ENCODE data around the gene NINJ2. TPM values are rescaled to one million over a fixed set of nuclear protein-coding genes. Genes with fewer than 3 reads are reported as not detected.

The NINJ2 gene
- total RNA-seq, 4 donors from 2014 or later, result 0.78 to 9.0 (median 5.2) TPM

- Histone ChIP-seq H3K36me3 (no peaks in the 10 kb centered on the region), H3K9me3 (no peaks in the 10 kb centered on the region), H3K4me1 (no peaks in the 10 kb centered on the region), H3K4me3 (peak overlapping the region in 1 of 2 donors; percentile 26), H3K27ac (peak overlapping the region in 1 of 4 donors; percentile 46), H3K27me3 (peaks cover 23% of the 10 kb centered on the region)
- 55 to 70% methylated on average over 5 to 14 of the region's 19 CpGs for WGBS, 2 donors (ENCODE audit: low coverage in 1 of 2)
- TF ChIP-seq POLR2AphosphoS5 (IDR thresholded peaks at IDR 0.05) (no peak), POLR2A (IDR thresholded peaks at IDR 0.05) (peak; percentile 34 to 38)
- ATAC-seq, result peak; percentile 67
Measured at GRCh38 chr12:561908-562593, 101.2 kb downstream of the NINJ2 start.

GRCh38 chr12:561391-561705 lies 101.9 kb downstream of the NINJ2 start:
- TF ChIP-seq POLR2AphosphoS5 (IDR thresholded peaks at IDR 0.05) (no peak), EP300 (IDR thresholded peaks at IDR 0.05) (no peak), POLR2A (IDR thresholded peaks at IDR 0.05) (no peak), CTCF (IDR thresholded peaks at IDR 0.05) (no peak)
- Histone ChIP-seq H3K4me1 (no peaks in the 10 kb centered on the region), H3K27me3 (peaks cover 23% of the 10 kb centered on the region), H3K4me3 (peak overlapping the region in 1 of 2 donors; percentile 26), H3K27ac (peak overlapping the region in 1 of 4 donors; percentile 37), H3K36me3 (no peaks in the 10 kb centered on the region), H3K9me3 (no peaks in the 10 kb centered on the region)
- ATAC-seq, result no peak
- 79 to 90% methylated on average over 2 of the region's 14 CpGs for WGBS, 2 donors (ENCODE audit: low coverage in 1 of 2)

- Histone ChIP-seq H3K27me3 (peaks cover 23% of the 10 kb centered on the region), H3K36me3 (no peaks in the 10 kb centered on the region), H3K27ac (no peak overlapping the region), H3K9me3 (no peaks in the 10 kb centered on the region), H3K4me1 (no peaks in the 10 kb centered on the region), H3K4me3 (no peak overlapping the region)
- WGBS, 2 donors (ENCODE audit: low coverage in 1 of 2), result 71 to 79% methylated on average over 13 to 17 of the region's 19 CpGs
- TF ChIP-seq POLR2A (IDR thresholded peaks at IDR 0.05) (no peak), CTCF (IDR thresholded peaks at IDR 0.05) (no peak), EP300 (IDR thresholded peaks at IDR 0.05) (no peak), POLR2AphosphoS5 (IDR thresholded peaks at IDR 0.05) (no peak)
- ATAC-seq, result no peak
Measured at GRCh38 chr12:560691-561390, 102.4 kb downstream of the NINJ2 start.

GRCh38 chr12:559906-560455 lies 103.3 kb downstream of the NINJ2 start:
- H3K27me3 ChIP-seq, result peaks cover 23% of the 10 kb centered on the region
- H3K27ac ChIP-seq, result no peak overlapping the region
- no peaks in the 10 kb centered on the region for H3K4me1 ChIP-seq
- H3K9me3 ChIP-seq, result no peaks in the 10 kb centered on the region
- TF ChIP-seq CTCF (IDR thresholded peaks at IDR 0.05) (no peak), EP300 (IDR thresholded peaks at IDR 0.05) (no peak), POLR2AphosphoS5 (IDR thresholded peaks at IDR 0.05) (no peak), POLR2A (IDR thresholded peaks at IDR 0.05) (no peak)
- H3K36me3 ChIP-seq, result no peaks in the 10 kb centered on the region
- H3K4me3 ChIP-seq, result no peak overlapping the region
- WGBS, 2 donors (ENCODE audit: low coverage in 1 of 2), result 82 to 83% methylated on average over 2 to 14 of the region's 14 CpGs
- ATAC-seq, result no peak

GRCh38 chr12:559208-559905 lies 103.9 kb downstream of the NINJ2 start:
- Histone ChIP-seq H3K9me3 (no peaks in the 10 kb centered on the region), H3K4me3 (no peak overlapping the region), H3K27me3 (peaks cover 23% of the 10 kb centered on the region), H3K36me3 (no peaks in the 10 kb centered on the region), H3K4me1 (no peaks in the 10 kb centered on the region), H3K27ac (no peak overlapping the region)
- 80% methylated on average over 3 of the region's 21 CpGs; no CpG with 5 or more reads in 1 of the 2 donors for WGBS, 2 donors (ENCODE audit: low coverage in 1 of 2)
- no peak for ATAC-seq
- TF ChIP-seq POLR2AphosphoS5 (IDR thresholded peaks at IDR 0.05), result no peak

Measured in gastroesophageal sphincter (tissue), 4 donors.